HCT116 (cell line): ENCODE results near the gene CASTOR1. TPM values are rescaled to one million over a fixed set of nuclear protein-coding genes. Genes with fewer than 3 reads are reported as not detected.

Experiments used
- ATAC-seq: fragments of 200-7000 bp; cut with Tn5 transposase; 2 replicates; pipeline ENCODE4 v1.9.1; 2020; ENCODE audit warnings: mild to moderate bottlenecking, moderate library complexity
- BruUV-seq: library from RNA; stranded (reverse); fragments of 400-500 nt; replicated peaks from 2 replicates; lab custom pipeline; 2021; lab: Mats Ljungman, UMichigan
- CTCF ChIA-PET: fragments of 300-600 bp; sonication (Branson Sonifier 250); formaldehyde crosslinking; loops from one replicate; lab custom pipeline; 2021; ENCODE audit warnings: antibody characterized with exemption; lab: Charles Lee
- POLR2A ChIA-PET: fragments of 300-600, 350-600 bp; sonication (Branson Sonifier 250); formaldehyde crosslinking; loops from one replicate; lab custom pipeline; 2021; ENCODE audit warnings: antibody characterized with exemption; lab: Charles Lee
- RAD21 ChIA-PET, 2 experiments: fragments of 300-600 bp; sonication (Branson Sonifier 250); formaldehyde crosslinking; loops; one replicate each; lab custom pipeline; 2023; ENCODE audit warnings: low total read pairs in 2 of 2; ENCODE audit not compliant: uncharacterized antibody in 2 of 2, unreplicated experiment in 2 of 2, low non-redundant PET in 1 of 2; lab: Charles Lee
- DNase-seq: peaks from one replicate; pipeline ENCODE4 v3.0.0-alpha.2; 2010; ENCODE audit warnings: low read depth, low spot score
- H2AFZ ChIP-seq: fragments of 200-600 bp; shearing (Covaris generic), sonication (generic); 2 replicates; pipeline ENCODE4 v1.6.1; 2017; ENCODE audit warnings: low read depth, mixed run types, mixed read lengths, antibody characterized with exemption, low read length; ENCODE audit not compliant: poor library complexity, severe bottlenecking
- H3K27ac ChIP-seq: 2 replicates; pipeline ENCODE4 v1.5.1; 2012; ENCODE audit warnings: low read depth, low read length
- H3K27me3 ChIP-seq: fragments of 200-600 bp; sonication (generic); 2 replicates; pipeline ENCODE4 v1.6.1; 2016; ENCODE audit warnings: mixed run types, low read length, mixed read lengths; ENCODE audit not compliant: insufficient read depth
- H3K36me3 ChIP-seq, 2 experiments: fragments of 200-500 bp in 1 of 2; fragments of 200-600 bp in 1 of 2; sonication (Bioruptor generic) in 1 of 2; sonication (generic) in 1 of 2; 2 replicates each; pipeline versions ENCODE4 v1.5.1 to v1.6.1; 2014 to 2016; ENCODE audit warnings: low read length in 2 of 2, inconsistent platforms in 1 of 2, mixed read lengths in 1 of 2, mixed run types in 1 of 2; ENCODE audit not compliant: insufficient read depth in 2 of 2, control insufficient read depth in 1 of 2
- H3K4me1 ChIP-seq, 2 experiments: fragments of 200-600 bp in 1 of 2; sonication (generic) in 1 of 2; 2 replicates each; pipeline versions ENCODE4 v1.5.1 to v1.6.1; 2012 to 2017; ENCODE audit warnings: low read length in 2 of 2, inconsistent platforms in 1 of 2, mild to moderate bottlenecking in 1 of 2, mixed read lengths in 1 of 2, mixed run types in 1 of 2, moderate library complexity in 1 of 2; ENCODE audit not compliant: insufficient read depth in 2 of 2, control insufficient read depth in 1 of 2
- H3K4me2 ChIP-seq: fragments of 200-600 bp; sonication (generic); 2 replicates; pipeline ENCODE4 v1.6.1; 2017; ENCODE audit warnings: mixed run types, low read length, mixed read lengths
- H3K4me3 ChIP-seq, 2 experiments: fragments of 200-600 bp in 1 of 2; sonication (generic) in 1 of 2; replicated peaks in 1 of 2; 2 replicates each; pipeline ENCODE4 v1.5.1; 2011 to 2016; ENCODE audit warnings: low read length in 2 of 2, control low read depth in 1 of 2, low read depth in 1 of 2, mild to moderate bottlenecking in 1 of 2, mixed read lengths in 1 of 2, mixed run types in 1 of 2
- H3K79me2 ChIP-seq: fragments of 200-600 bp; sonication (generic); 2 replicates; pipeline ENCODE4 v1.6.1; 2017; ENCODE audit warnings: mild to moderate bottlenecking, mixed run types, low read length, moderate library complexity, mixed read lengths; ENCODE audit not compliant: insufficient read depth
- H3K9ac ChIP-seq: fragments of 200-600 bp; sonication (generic); 2 replicates; pipeline ENCODE4 v1.6.1; 2016; ENCODE audit warnings: low read length, mixed read lengths
- H3K9me2 ChIP-seq: fragments of 200-600 bp; sonication (generic), shearing (Covaris generic); 2 replicates; pipeline ENCODE4 v1.6.1; 2017; ENCODE audit warnings: mixed run types, mild to moderate bottlenecking, moderate library complexity; ENCODE audit not compliant: insufficient read depth
- H3K9me3 ChIP-seq, 2 experiments: fragments of 200-500 bp in 1 of 2; fragments of 200-600 bp in 1 of 2; sonication (Bioruptor generic) in 1 of 2; sonication (generic) in 1 of 2; 2 replicates each; pipeline ENCODE4 v1.6.1; 2014 to 2017; ENCODE audit warnings: low read length in 2 of 2, mixed read lengths in 2 of 2, inconsistent platforms in 1 of 2, low read depth in 1 of 2, mild to moderate bottlenecking in 1 of 2, mixed run types in 1 of 2, moderate library complexity in 1 of 2; ENCODE audit not compliant: control insufficient read depth in 1 of 2, insufficient read depth in 1 of 2
- H4K20me1 ChIP-seq: fragments of 200-600 bp; sonication (generic), shearing (Covaris generic); 2 replicates; pipeline ENCODE4 v1.6.1; 2017; ENCODE audit warnings: mixed run types, mild to moderate bottlenecking, moderate library complexity; ENCODE audit not compliant: insufficient read depth
- ATF3 ChIP-seq: IDR thresholded peaks from 2 replicates; pipeline ENCODE4 v1.6.1; 2012
- CBX3 ChIP-seq: IDR thresholded peaks from 2 replicates; pipeline ENCODE4 v1.6.1; 2012; ENCODE audit warnings: low read depth
- CEBPB ChIP-seq: IDR thresholded peaks from 2 replicates; pipeline ENCODE4 v1.6.1; 2012; ENCODE audit warnings: low read depth
- ELF1 ChIP-seq: IDR thresholded peaks from 2 replicates; pipeline ENCODE4 v1.6.1; 2012; ENCODE audit warnings: low read depth, borderline replicate concordance
- EZH2 ChIP-seq: fragments of 200-600 bp; sonication (generic); IDR thresholded peaks from 2 replicates; pipeline ENCODE4 v1.6.1; 2017; ENCODE audit warnings: antibody characterized with exemption, mixed run types
- EZH2phosphoT487 ChIP-seq: fragments of 200-600 bp; IDR thresholded peaks from 2 replicates; pipeline ENCODE4 v1.6.1; 2018; ENCODE audit warnings: antibody characterized with exemption, borderline replicate concordance
- FOSL1 ChIP-seq: IDR thresholded peaks from 2 replicates; pipeline ENCODE4 v1.6.1; 2012; ENCODE audit warnings: low read depth
- JUND ChIP-seq: IDR thresholded peaks from 2 replicates; pipeline ENCODE4 v1.6.1; 2012
- MAX ChIP-seq: IDR thresholded peaks from 2 replicates; pipeline ENCODE4 v1.6.1; 2012
- POLR2AphosphoS5 ChIP-seq: IDR thresholded peaks from 2 replicates; pipeline ENCODE4 v1.6.1; 2011; ENCODE audit warnings: mild to moderate bottlenecking, low read depth, low read length, moderate library complexity
- RAD21 ChIP-seq: IDR thresholded peaks from 2 replicates; pipeline ENCODE4 v1.6.1; 2012; ENCODE audit warnings: low read depth, mild to moderate bottlenecking
- REST ChIP-seq: IDR thresholded peaks from 2 replicates; pipeline ENCODE4 v1.6.1; 2012; ENCODE audit warnings: low read depth
- SIN3A ChIP-seq: IDR thresholded peaks from 2 replicates; pipeline ENCODE4 v1.6.1; 2012; ENCODE audit warnings: low read depth
- SP1 ChIP-seq: IDR thresholded peaks from 2 replicates; pipeline ENCODE4 v1.6.1; 2012; ENCODE audit warnings: low read depth
- SRF ChIP-seq: IDR thresholded peaks from 2 replicates; pipeline ENCODE4 v1.6.1; 2012; ENCODE audit warnings: low read depth
- TCF7L2 ChIP-seq: IDR thresholded peaks from 2 replicates; pipeline ENCODE4 v1.7.0; 2011; ENCODE audit warnings: borderline replicate concordance, inconsistent platforms; ENCODE audit not compliant: insufficient read depth, insufficient read length; ENCODE audit errors: extremely low read depth
- YY1 ChIP-seq: IDR thresholded peaks from 2 replicates; pipeline ENCODE4 v1.6.1; 2011; ENCODE audit warnings: low read length, low read depth, moderate library complexity, mild to moderate bottlenecking; ENCODE audit not compliant: insufficient replicate concordance; ENCODE audit errors: extremely low read depth
- ZBTB33 ChIP-seq: IDR thresholded peaks from 2 replicates; pipeline ENCODE4 v1.6.1; 2011; ENCODE audit warnings: mild to moderate bottlenecking, low read length, moderate library complexity; ENCODE audit not compliant: insufficient replicate concordance; ENCODE audit errors: extremely low read depth
- ZNF274 ChIP-seq: fragments of 200-500 bp; sonication (Bioruptor generic); IDR thresholded peaks from 2 replicates; pipeline ENCODE4 v1.6.1; 2014; ENCODE audit warnings: mild to moderate bottlenecking, low read depth, low read length, inconsistent platforms
- intact Hi-C: fragments of 100-400 bp; cut with micrococcal nuclease; formaldehyde crosslinking; loops from 2 replicates; pipeline ENCODE4 v1.10.0; 2022
- total RNA-seq: library from RNA; stranded (reverse); gene quantifications from one replicate; pipeline ENCODE4 v1.2.1, GENCODE V29; 2021; ENCODE audit not compliant: unreplicated experiment

The CASTOR1 gene
- total RNA-seq, 1 experiment from 2014 or later = 6.5 TPM

DNA sequence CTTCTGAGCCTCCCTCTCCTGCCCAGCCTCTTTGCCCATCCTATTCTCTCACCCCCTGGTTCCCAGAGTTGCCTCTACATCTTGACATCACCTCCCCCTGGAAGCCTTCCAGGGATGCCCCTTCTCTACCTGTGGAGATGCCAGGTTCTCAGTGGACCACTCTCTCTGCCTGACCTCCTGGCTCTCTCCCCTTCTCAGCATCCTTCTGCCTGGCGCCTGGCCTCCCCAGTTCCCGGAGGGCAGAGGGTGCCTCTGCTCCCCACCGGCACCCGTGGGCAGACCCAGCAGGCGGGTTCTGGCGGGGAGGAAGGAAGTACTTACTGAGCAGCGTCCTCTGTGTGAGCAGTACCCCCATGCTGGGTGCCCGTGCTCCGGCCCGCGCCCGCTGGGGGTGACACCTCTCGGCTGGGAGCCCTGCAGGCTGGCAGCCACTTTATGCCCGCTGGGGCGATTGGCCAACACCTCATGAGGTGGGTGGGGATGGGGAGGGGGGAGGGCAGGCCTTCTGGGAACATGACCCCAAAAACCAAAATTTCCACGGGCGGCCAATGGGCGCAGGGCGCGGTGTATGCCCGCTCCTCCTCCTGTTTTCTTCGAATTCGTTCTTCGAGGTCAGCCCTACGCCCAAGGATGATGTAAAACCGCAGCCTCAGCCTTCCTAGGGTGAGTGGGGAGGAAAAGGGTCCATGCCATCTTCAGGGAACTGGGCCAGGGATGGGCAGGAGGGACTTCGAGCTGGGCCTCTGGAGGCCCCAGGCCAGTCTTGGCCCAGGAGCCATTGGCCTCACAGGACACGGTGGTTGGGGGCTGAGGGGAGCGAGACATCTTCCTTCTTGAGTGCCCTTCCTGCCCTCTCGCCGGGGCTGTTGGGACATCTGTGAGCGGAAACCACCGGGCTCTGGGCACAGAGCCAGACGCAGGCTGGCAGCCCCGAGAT lies 22.6 kb downstream of the CASTOR1 start, which contains the start of gene OSM:
Gene OSM (minus strand): TSS at position 407 of the 937 bp plus-strand sequence. CDS start 52 bp downstream, at position 355.
- Histone ChIP-seq H3K9me2 (no peaks in the 10 kb centered on the region), H3K79me2 (no peaks in the 10 kb centered on the region), H3K4me1 (peaks cover 0 to 13% of the 10 kb centered on the region in 2 experiments; a peak in 3 of 4 replicates), H3K27me3 (no peaks in the 10 kb centered on the region), H4K20me1 (no peaks in the 10 kb centered on the region), H3K4me2 (no peak within 1 kb of the TSS), H3K9me3 (no peaks in the 10 kb centered on the region), H3K27ac (no peak within 1 kb of the TSS), H3K9ac (no peak within 1 kb of the TSS), H3K4me3 (no peak within 1 kb of the TSS), H3K36me3 (no peaks in the 10 kb centered on the region), H2AFZ (no peak within 1 kb of the TSS)
- no peak for ATAC-seq
- no peak for DNase-seq
- no peak for TF ChIP-seq EZH2phosphoT487
- no peak for TF ChIP-seq ZBTB33
- TF ChIP-seq MAX = no peak
- TF ChIP-seq CBX3 = no peak
- TF ChIP-seq TCF7L2 = no peak
- no peak for TF ChIP-seq EZH2
- no peak for TF ChIP-seq POLR2AphosphoS5
- TF ChIP-seq ELF1 = no peak
- TF ChIP-seq SRF = no peak
- TF ChIP-seq YY1 = no peak
- no peak for TF ChIP-seq ATF3
- no peak for TF ChIP-seq SP1
- no peak for TF ChIP-seq JUND
- TF ChIP-seq REST = no peak
- TF ChIP-seq RAD21 = no peak
- no peak for TF ChIP-seq FOSL1
- TF ChIP-seq ZNF274 = no peak
- no peak for TF ChIP-seq CEBPB
- no peak for TF ChIP-seq SIN3A
- CTCF ChIA-PET = no interaction called here
- intact Hi-C loops = no loop called here
- BruUV-seq = no TSS peak
- POLR2A ChIA-PET = no interaction called here
- RAD21 ChIA-PET = no interaction called here
